Measurements from ENCODE around the gene NCAN. TPM values are rescaled to one million over a fixed set of nuclear protein-coding genes. Genes with fewer than 3 reads are reported as not detected.

Gene NCAN
- total and polyA plus RNA-seq, 2 of the 4 experiments (the other 2 are of a cell fraction): not detected

- dilution Hi-C loops (cut with HindIII; ENCODE audit: low sequenced_read_pairs, unreplicated experiment): no loop called here
- BruUV-seq (replicated peaks): no TSS peak
- CTCF ChIA-PET: no interaction called here
Observed at GRCh38 chr19:19214159-19214490, 2.4 kb downstream of the NCAN start.

More at GRCh38 chr19:19214159-19214490, 2.4 kb downstream of the NCAN start:
- no peak overlapping the region for H2BK20ac ChIP-seq (ENCODE audit: low read depth, low read length)
- H3K23ac ChIP-seq (ENCODE audit: low read depth, low read length): no peak overlapping the region
- no peak for TF ChIP-seq CHD1 (IDR thresholded peaks at IDR 0.05; ENCODE audit: low read depth, low read length)
- TF ChIP-seq RFX5 (IDR thresholded peaks at IDR 0.05; ENCODE audit: low read depth, low read length): no peak
- TF ChIP-seq RCOR1 (IDR thresholded peaks at IDR 0.05; ENCODE audit: insufficient replicate concordance, low read length): no peak
- no peak for TF ChIP-seq ELK1 (IDR thresholded peaks at IDR 0.05; ENCODE audit: borderline replicate concordance, low read depth, low read length)
- no peaks in the 10 kb centered on the region for H3K9me3 ChIP-seq (ENCODE audit: control insufficient read depth, insufficient read depth, low read length)
- peaks cover 6% of the 10 kb centered on the region; the same call in 1 of the 2 replicates for H4K20me1 ChIP-seq (ENCODE audit: insufficient read depth, low read length)
- H2AK9ac ChIP-seq (replicated peaks; ENCODE audit: low read depth, low read length, poor library complexity): no peak overlapping the region
- in situ Hi-C loops (cut with MboI; ENCODE audit: low sequenced_read_pairs): no loop called here
- 0 out of 2 replicates have a peak, but pooled peaks cover 2% of the 10 kb centered on the region for H3K9me1 ChIP-seq (ENCODE audit: insufficient read depth, low read length)
- H3K56ac ChIP-seq (ENCODE audit: extremely low read depth, insufficient read depth, low read length): no peak overlapping the region
- H2BK15ac ChIP-seq (ENCODE audit: low read depth, low read length): no peak overlapping the region
- no peak overlapping the region for H4K8ac ChIP-seq (ENCODE audit: low read depth in 2 of 2, low read length in 2 of 2)
- H3K36me3 ChIP-seq (ENCODE audit: control insufficient read depth, insufficient read depth, low read length): no peaks in the 10 kb centered on the region
- POLR2A ChIA-PET (ENCODE audit: unreplicated experiment): no interaction called here
- no peak overlapping the region for H4K91ac ChIP-seq (ENCODE audit: insufficient read depth, low read depth, low read length)
- ATAC-seq (ENCODE audit: low read depth) (no peak), DNase-seq (no peak)
- H2BK120ac ChIP-seq (ENCODE audit: low read depth, low read length): no peak overlapping the region
- no peaks in the 10 kb centered on the region for H3K79me1 ChIP-seq (ENCODE audit: low read depth in 1 of 2, low read length in 2 of 2)
- no peak overlapping the region for H4K5ac ChIP-seq (ENCODE audit: low read depth, low read length)
- intact Hi-C loops (cut with micrococcal nuclease): no loop called here
- no peak overlapping the region for H3K4ac ChIP-seq (ENCODE audit: low read depth, low read length)
- H2AFZ ChIP-seq (replicated peaks; ENCODE audit: low read length, poor library complexity): no peak overlapping the region
- WGBS, 2 experiments (ENCODE audit: extremely low coverage in 2 of 2, insufficient read length in 1 of 2): 6% methylated on average over 2 of the region's 5 CpGs; no CpG with 5 or more reads in 1 of the 2 experiments
- H3K4me3 ChIP-seq (ENCODE audit: insufficient read depth, low read depth, low read length): no peak overlapping the region
- peaks cover 29% of the 10 kb centered on the region for H3K27me3 ChIP-seq (ENCODE audit: control insufficient read depth, insufficient read depth, low read length)
- H2AK5ac ChIP-seq (ENCODE audit: low read depth, low read length): no peak overlapping the region
- H3K18ac ChIP-seq (ENCODE audit: low read depth, low read length): no peak overlapping the region
- H3K9ac ChIP-seq (ENCODE audit: low read depth, low read length): no peak overlapping the region
- no peaks in the 10 kb centered on the region for H3K4me1 ChIP-seq (ENCODE audit: control insufficient read depth, insufficient read depth, low read length)
- H3K4me2 ChIP-seq (ENCODE audit: low read depth, low read length): no peak overlapping the region
- no peak overlapping the region for H2BK5ac ChIP-seq (ENCODE audit: low read depth, low read length, poor library complexity, severe bottlenecking)
- H3K14ac ChIP-seq (replicated peaks; ENCODE audit: low read depth, low read length): no peak overlapping the region
- no peak overlapping the region for H3K27ac ChIP-seq (ENCODE audit: insufficient read depth, low read length)
